Gastroesophageal sphincter (tissue), 4 donors: ENCODE data around the gene LRCH3. TPM values are rescaled to one million over a fixed set of nuclear protein-coding genes. Genes with fewer than 3 reads are reported as not detected.

Experiments used
- ATAC-seq: fragments of 150-250 bp; one replicate; pipeline ENCODE4 v1.9.1; 2016; ENCODE audit warnings: mild to moderate bottlenecking, moderate library complexity
- H3K27ac ChIP-seq, 4 donors: fragments of 200-600 bp; sonication (generic) in 3 of 4; 1 replicate in 3 of 4; 2 replicates in 1 of 4; pipeline ENCODE4 v1.5.1; 2016 to 2019
- H3K27me3 ChIP-seq: fragments of 200-600 bp; sonication (generic); one replicate; pipeline ENCODE4 v1.5.1; 2019
- H3K36me3 ChIP-seq, 2 donors: fragments of 200-600 bp; sonication (generic); one replicate each; pipeline ENCODE4 v1.5.1; 2019; ENCODE audit warnings: control low read depth in 1 of 2
- H3K4me1 ChIP-seq, 3 donors: fragments of 200-600 bp; sonication (generic); 1 replicate in 2 of 3; 2 replicates in 1 of 3; pipeline ENCODE4 v1.5.1; 2016 to 2019; ENCODE audit warnings: control low read depth in 2 of 3
- H3K4me3 ChIP-seq, 2 donors: fragments of 200-600 bp; sonication (generic); one replicate each; pipeline ENCODE4 v1.5.1; 2019; ENCODE audit warnings: mild to moderate bottlenecking in 1 of 2, moderate library complexity in 1 of 2
- H3K9me3 ChIP-seq, 3 donors: fragments of 200-600 bp; sonication (generic); one replicate each; pipeline ENCODE4 v1.5.1; 2017 to 2019; ENCODE audit warnings: control low read depth in 2 of 3
- CTCF ChIP-seq, 4 experiments: fragments of 200-600 bp in 2 of 4; fragments of 450-650 bp in 2 of 4; sonication (generic) in 1 of 4; IDR thresholded peaks; one replicate each; pipeline ENCODE4 v1.5.1; 2017 to 2019; ENCODE audit warnings: antibody characterized with exemption in 4 of 4, mild to moderate bottlenecking in 2 of 4, moderate library complexity in 2 of 4
- EP300 ChIP-seq: sonication (generic); formaldehyde crosslinking; IDR thresholded peaks from one replicate; pipeline ENCODE4 v1.6.1; 2017; ENCODE audit warnings: antibody characterized with exemption, mild to moderate bottlenecking
- POLR2A ChIP-seq, 2 donors: fragments of 450-650 bp; IDR thresholded peaks; one replicate each; pipeline ENCODE4 v1.6.1; 2017; ENCODE audit warnings: antibody characterized with exemption in 2 of 2, mild to moderate bottlenecking in 2 of 2, moderate library complexity in 1 of 2
- POLR2AphosphoS5 ChIP-seq: sonication (generic); formaldehyde crosslinking; IDR thresholded peaks from one replicate; pipeline ENCODE4 v1.6.1; 2017; ENCODE audit warnings: antibody characterized with exemption
- WGBS, 2 donors: methylation state at CpG; one replicate each; pipeline ENCODE4 v1.1.5; 2018; ENCODE audit warnings: low coverage in 1 of 2; 5-methylcytosine and 5-hydroxymethylcytosine counted together
- total RNA-seq, 4 donors: library from RNA; depleted of rRNA; stranded (reverse); fragments of >200 nt; gene quantifications; one replicate each; pipeline ENCODE4 v1.1.0, GENCODE V29; 2016

Gene LRCH3
- total RNA-seq, 4 donors from 2014 or later = 39.0 to 158 (median 69.6) TPM

DNA sequence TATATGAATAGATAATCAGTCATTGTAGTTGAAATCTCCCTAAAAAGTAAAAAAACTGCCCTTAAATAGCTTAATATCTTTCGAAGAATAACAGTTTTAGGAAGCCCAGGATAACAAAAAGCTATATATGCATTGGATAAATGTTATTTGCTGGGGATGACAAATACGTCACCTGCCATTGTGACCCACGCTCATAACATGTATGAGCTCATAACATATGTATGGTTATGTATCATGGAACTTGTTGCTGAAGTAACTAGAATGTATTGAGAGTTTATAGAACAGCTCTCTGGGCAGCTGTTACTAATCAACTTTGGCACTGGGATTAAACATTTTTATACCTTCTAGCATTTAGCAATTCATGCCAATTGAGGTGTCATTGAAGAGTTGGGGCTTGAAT, 1.7 kb upstream of the LRCH3 start:
- H3K27me3 ChIP-seq = no peaks in the 10 kb centered on the region
- no peaks in the 10 kb centered on the region for H3K9me3 ChIP-seq
- no peak overlapping the region for H3K27ac ChIP-seq
- ATAC-seq = no peak
- H3K4me1 ChIP-seq = peaks cover 0 to 27% (median 9%) of the 10 kb centered on the region in 3 donors
- H3K4me3 ChIP-seq = no peak overlapping the region
- peaks cover 0 to 31% of the 10 kb centered on the region in 2 donors for H3K36me3 ChIP-seq
- WGBS, 2 donors = 68 to 85% methylated on average over 3 of the region's 3 CpGs
- no peak for TF ChIP-seq EP300
- no peak for TF ChIP-seq POLR2AphosphoS5
- no peak for TF ChIP-seq CTCF (IDR thresholded peaks at IDR 0.05)
- no peak for TF ChIP-seq POLR2A (IDR thresholded peaks at IDR 0.05)

DNA sequence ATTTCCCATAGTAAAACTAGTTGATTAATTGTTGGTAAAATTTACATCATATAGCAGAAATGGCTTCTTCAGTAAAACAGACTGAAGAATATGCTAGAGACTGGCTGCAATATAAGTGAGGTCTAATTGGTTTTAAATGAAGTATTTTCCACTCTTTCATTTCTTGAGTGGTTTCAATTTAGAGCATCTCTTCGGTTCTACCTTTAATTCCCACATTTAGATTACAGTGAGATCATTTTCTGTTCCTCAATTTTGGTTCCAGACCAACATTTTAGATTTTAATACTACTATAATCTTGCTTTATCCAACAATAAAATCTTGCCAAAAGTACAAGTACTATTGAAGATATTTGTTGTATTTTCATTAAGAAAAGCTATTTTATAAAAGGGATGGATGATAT, 1.0 kb upstream of the LRCH3 start:
- TF ChIP-seq CTCF (IDR thresholded peaks at IDR 0.05) (no peak), EP300 (no peak), POLR2AphosphoS5 (no peak), POLR2A (IDR thresholded peaks at IDR 0.05) (no peak)
- Histone ChIP-seq H3K27me3 (no peaks in the 10 kb centered on the region), H3K36me3 (peaks cover 0 to 24% of the 10 kb centered on the region in 2 donors), H3K4me3 (no peak overlapping the region), H3K27ac (peak overlapping the region in 2 of 4 donors; percentile 97 to 98), H3K9me3 (no peaks in the 10 kb centered on the region), H3K4me1 (peaks cover 0 to 34% (median 9%) of the 10 kb centered on the region in 3 donors)
- ATAC-seq = no peak
- 56 to 57% methylated on average over 1 of the region's 1 CpG for WGBS, 2 donors

DNA sequence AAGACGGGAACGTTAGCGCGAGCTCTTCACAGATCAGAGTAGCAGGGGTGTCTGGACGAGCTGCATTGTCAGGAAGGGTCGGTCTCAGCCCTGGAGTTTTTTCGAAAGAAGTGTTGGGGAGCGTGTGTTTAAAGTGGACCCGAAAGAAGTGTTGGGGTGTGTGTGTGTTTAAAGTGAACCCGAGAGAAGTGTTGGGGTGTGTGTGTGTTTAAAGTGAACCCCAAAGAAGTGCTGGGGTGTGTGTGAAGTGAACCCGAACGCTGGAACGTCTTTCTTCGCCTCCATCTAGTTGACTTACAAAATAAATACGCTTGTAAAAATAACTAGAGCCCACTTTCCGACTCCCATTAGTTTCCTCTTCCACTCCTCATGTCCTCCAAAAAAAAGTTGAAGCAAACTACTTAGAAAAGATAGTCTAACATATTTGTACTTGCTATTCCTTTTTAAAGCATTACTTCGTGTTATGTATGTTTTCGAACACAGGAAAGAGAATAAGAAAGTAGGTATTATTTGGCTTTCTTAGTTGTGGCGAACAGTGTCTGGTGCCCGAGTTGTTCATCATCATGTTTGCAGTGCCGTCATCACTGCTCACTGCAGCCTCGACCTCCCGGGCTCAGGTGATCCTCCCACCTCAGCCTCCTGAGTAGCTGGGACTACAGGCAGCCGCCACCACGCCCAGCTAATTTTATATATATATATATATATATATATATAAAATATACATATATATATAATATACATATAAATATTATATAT, 1.0 kb downstream of the LRCH3 start:
- H3K27me3 ChIP-seq = no peaks in the 10 kb centered on the region
- H3K27ac ChIP-seq = peak overlapping the region; percentile 78 to 98 (median 96)
- peaks cover 0 to 46% (median 9%) of the 10 kb centered on the region in 3 donors for H3K4me1 ChIP-seq
- 4 to 12% methylated on average over 12 to 24 of the region's 25 CpGs for WGBS, 2 donors
- H3K9me3 ChIP-seq = no peaks in the 10 kb centered on the region
- peaks cover 0 to 7% of the 10 kb centered on the region in 2 donors for H3K36me3 ChIP-seq
- TF ChIP-seq CTCF (IDR thresholded peaks at IDR 0.05) = no peak
- TF ChIP-seq POLR2AphosphoS5 = no peak
- no peak for TF ChIP-seq POLR2A (IDR thresholded peaks at IDR 0.05)
- TF ChIP-seq EP300 = no peak
- peak; percentile 21 for ATAC-seq
- peak overlapping the region; percentile 86 to 94 for H3K4me3 ChIP-seq

DNA sequence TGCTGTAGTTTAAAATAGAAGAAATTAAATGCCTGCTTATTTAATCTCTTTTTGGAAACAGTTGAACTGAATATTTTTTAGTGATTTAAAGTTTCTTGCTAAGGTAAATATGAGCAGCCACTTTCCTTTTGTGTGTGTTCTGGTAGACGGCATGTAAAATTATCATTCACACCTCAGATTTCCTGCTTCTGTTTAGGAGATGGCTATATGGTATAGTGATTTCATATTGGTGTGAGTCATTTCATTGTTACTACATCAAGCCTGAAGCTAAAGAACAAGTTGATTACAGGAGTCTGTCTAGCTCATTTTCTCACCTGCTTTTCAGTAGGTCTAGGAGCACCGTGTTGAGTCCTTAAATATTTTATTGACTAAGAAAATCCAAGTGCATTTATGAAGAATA, 2.2 kb downstream of the LRCH3 start:
- peaks cover under 1 to 57% (median 9%) of the 10 kb centered on the region in 3 donors for H3K4me1 ChIP-seq
- no peaks in the 10 kb centered on the region for H3K9me3 ChIP-seq
- peak overlapping the region in 2 of 4 donors; percentile 2 to 97 for H3K27ac ChIP-seq
- TF ChIP-seq CTCF (IDR thresholded peaks at IDR 0.05) = no peak
- no peak for TF ChIP-seq POLR2AphosphoS5
- no peak for TF ChIP-seq POLR2A (IDR thresholded peaks at IDR 0.05)
- WGBS, 2 donors = 18 to 21% methylated on average over 2 of the region's 2 CpGs
- peaks cover 0 to 2% of the 10 kb centered on the region in 2 donors for H3K36me3 ChIP-seq
- ATAC-seq = no peak
- H3K27me3 ChIP-seq = no peaks in the 10 kb centered on the region
- H3K4me3 ChIP-seq = peak overlapping the region in 1 of 2 donors; percentile 94

DNA sequence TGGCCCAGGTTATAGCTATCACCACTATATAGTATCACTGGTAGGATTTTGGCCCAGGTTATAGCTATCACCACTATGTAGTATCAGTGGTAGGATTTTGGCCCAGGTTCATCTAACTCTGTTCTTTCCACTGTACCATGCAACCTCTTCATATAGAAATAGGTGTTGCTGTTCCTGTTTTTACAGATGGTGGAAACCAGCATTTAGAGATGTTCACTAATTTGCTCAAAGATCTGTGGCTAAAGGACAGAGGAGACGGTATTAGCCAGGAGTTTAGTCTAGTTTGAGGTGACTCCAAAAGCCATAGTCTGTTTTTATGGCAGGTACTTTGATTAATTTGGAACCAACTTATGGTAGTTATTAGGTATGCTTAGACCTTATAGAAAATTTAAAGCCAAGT, 3.1 kb downstream of the LRCH3 start:
- Histone ChIP-seq H3K4me3 (no peak overlapping the region), H3K27ac (no peak overlapping the region), H3K36me3 (no peaks in the 10 kb centered on the region), H3K27me3 (no peaks in the 10 kb centered on the region), H3K9me3 (no peaks in the 10 kb centered on the region), H3K4me1 (peaks cover 9 to 65% (median 9%) of the 10 kb centered on the region in 3 donors)
- TF ChIP-seq POLR2AphosphoS5 = no peak
- TF ChIP-seq EP300 = no peak
- TF ChIP-seq CTCF (IDR thresholded peaks at IDR 0.05) = no peak
- no peak for TF ChIP-seq POLR2A (IDR thresholded peaks at IDR 0.05)
- no peak for ATAC-seq
- 92% methylated on average over 1 of the region's 1 CpG for WGBS, 2 donors
